K562 (cell line): Measurements from ENCODE around the gene USP13.

Source experiments
- REST ChIP-seq, 2 experiments: fragments of 450-650 bp; formaldehyde crosslinking in 1 of 2; IDR thresholded peaks; 2 replicates each; pipeline versions ENCODE4 v1.4.0 to v1.6.1; 2014 to 2020; ENCODE audit warnings: mild to moderate bottlenecking in 2 of 2, borderline replicate concordance in 1 of 2, low read depth in 1 of 2
- TAF1 ChIP-seq: IDR thresholded peaks from 2 replicates; pipeline ENCODE4 v1.6.1; 2011; ENCODE audit warnings: mild to moderate bottlenecking, low read length, moderate library complexity; ENCODE audit not compliant: insufficient read depth, control insufficient read depth, severe bottlenecking; ENCODE audit errors: extremely low read depth

- TF ChIP-seq REST (IDR thresholded peaks at IDR 0.05; ENCODE audit: borderline replicate concordance) (no peak), REST (CRISPR knock-in tag; IDR thresholded peaks at IDR 0.05; ENCODE audit: low read depth) (no peak), TAF1 (no peak)
Observed at GRCh38 chr3:179666436-179667035, 13.7 kb downstream of the USP13 start.
